GM19193 (cell line): ENCODE results near the gene NMNAT3.

ENCODE experiments used
- POLR2A ChIP-seq: IDR thresholded peaks from 4 replicates; pipeline ENCODE4 v1.6.1; 2011; ENCODE audit not compliant: insufficient read depth, insufficient read length; ENCODE audit errors: extremely low read depth

The NMNAT3 gene

GRCh38 chr3:139530717-139531116 lies 147.1 kb downstream of the NMNAT3 start:
- TF ChIP-seq POLR2A: no peak

GRCh38 chr3:139529662-139530061 lies 148.1 kb downstream of the NMNAT3 start:
- no peak for TF ChIP-seq POLR2A

DNA sequence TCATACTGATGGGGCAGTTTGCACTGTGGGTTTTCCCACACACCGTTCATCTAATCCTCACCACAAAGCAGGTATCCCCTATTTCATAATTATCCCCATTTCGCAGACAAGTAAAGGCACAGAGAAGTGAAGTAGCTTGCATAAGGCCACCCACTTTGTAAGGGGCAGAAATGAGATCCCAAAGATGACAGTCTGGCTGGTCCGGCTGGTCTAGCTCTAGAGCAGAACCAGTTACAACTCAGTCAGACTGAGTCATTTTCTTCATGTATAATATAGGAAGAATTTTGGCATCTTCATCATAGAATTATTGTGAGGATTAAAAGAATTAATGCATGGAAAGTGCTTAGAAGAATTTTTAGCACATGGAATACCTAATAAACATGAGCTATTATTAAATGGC lies 148.8 kb downstream of the NMNAT3 start:
- no peak for TF ChIP-seq POLR2A

DNA sequence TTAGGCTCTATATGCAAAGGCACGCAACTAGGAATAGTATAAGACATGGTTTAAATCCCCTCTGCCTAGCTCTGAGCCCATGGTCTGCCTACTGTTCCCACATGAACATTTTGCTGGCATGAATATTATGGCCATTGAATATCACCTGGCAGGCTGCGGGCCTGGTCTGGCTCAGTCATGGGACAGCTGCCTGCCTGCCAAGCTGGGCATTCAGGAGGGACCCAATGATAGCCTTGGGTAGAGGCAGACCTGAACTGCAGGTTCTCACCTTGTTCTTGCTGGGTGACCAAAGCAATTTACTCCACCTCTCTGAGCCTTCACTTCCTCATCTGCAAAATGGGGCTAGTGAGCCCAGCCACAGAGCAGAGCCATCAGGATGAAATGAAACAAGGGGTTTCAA lies 149.5 kb downstream of the NMNAT3 start:
- no peak for TF ChIP-seq POLR2A

DNA sequence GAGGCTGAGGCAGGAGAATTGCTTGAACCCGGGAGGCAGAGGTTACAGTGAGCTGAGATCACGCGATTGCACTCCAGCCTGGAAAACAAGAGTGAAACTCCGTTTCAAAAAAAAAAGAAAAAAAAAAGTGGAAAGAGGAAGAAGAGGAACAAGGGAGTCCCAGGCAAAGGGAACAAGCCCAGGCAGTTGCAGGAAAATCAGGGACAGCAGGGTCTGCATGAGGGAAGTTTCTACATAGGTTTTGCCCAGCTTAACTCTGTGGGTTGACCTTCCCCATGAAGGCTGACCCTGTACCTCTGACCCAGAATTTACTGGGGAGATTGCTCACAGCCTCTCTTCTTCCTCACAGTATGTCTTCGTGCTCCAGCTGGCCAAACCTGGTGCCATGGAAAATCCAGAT lies 150.5 kb downstream of the NMNAT3 start:
- TF ChIP-seq POLR2A: no peak

DNA sequence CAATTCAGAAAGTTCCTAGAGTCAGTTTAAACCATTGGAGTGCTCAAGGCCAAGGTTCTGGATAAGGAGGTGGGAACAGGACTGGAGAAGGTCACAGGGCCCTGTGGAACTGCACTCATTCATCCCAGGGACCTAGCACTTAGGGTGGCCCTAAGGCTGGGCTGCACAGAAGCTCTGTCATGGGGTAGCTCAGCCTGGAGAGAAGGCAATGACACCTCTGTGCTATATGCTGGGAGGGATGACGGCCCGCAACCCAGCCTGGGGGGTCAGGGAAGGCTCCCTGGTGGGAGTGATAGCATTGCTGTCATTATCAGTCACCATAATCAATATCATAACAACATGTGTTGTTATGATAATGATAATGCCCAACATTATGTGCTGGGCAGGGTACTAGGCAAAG lies 151.6 kb downstream of the NMNAT3 start:
- TF ChIP-seq POLR2A: no peak

DNA sequence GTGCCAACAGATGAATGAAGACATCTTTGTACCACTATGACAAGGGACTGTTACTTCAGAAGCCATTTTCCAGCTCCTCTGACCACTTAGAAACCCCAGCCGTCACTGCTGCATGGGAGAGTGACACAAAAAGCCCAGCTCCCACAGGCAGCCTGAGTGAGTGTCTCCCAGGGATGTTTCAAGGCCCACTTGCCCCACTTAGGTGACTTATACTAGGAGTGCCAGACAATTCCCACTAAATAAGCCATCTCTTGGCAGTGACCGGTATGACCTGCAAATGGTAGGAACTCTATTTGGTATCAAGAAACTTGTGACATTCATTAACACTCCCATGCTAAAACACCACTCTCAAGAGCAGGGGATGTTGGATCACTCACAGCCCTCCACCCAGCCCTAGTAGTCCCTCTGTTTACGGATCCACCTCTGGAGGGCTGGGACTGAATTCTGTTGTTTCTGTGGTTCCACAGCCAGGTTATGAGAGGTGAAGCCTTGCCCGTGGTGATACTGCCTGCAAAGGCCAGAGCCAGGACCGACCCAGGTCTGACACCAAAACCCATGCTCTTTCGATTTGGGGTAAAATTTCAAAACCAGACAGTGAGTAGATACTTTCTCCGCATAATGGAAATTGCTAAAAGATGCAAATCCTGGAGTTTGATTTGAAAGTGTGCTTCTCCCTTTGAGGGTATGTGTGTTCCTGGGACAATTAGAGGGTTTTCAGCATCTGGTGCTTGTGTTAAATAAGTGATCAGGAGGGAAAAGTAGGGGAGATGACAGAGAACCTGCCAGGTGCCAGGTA lies 152.7 kb downstream of the NMNAT3 start:
- TF ChIP-seq POLR2A: no peak

GRCh38 chr3:139523718-139524117 lies 154.1 kb downstream of the NMNAT3 start:
- TF ChIP-seq POLR2A: no peak

DNA sequence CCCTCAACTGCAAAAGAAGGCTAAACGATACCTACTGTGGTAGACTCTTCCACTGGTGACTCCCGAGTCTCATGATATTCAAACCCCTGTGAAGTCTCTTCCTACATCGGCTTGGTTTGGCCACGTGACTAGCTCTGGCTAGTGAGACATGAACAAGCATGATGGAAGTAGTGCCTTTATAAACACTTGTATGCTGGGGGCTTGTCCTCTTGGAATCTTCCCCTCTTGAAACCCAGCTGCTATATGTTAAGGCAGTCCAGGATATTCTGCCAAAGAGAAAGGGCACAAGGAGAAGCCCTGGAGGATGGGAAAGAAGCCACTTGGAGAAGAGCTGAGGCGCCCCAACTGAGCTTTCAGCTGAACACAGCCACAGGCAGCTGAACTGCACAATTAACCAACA lies 154.6 kb downstream of the NMNAT3 start:
- no peak for TF ChIP-seq POLR2A

GRCh38 chr3:139522421-139522820 lies 155.4 kb downstream of the NMNAT3 start:
- TF ChIP-seq POLR2A: no peak

DNA sequence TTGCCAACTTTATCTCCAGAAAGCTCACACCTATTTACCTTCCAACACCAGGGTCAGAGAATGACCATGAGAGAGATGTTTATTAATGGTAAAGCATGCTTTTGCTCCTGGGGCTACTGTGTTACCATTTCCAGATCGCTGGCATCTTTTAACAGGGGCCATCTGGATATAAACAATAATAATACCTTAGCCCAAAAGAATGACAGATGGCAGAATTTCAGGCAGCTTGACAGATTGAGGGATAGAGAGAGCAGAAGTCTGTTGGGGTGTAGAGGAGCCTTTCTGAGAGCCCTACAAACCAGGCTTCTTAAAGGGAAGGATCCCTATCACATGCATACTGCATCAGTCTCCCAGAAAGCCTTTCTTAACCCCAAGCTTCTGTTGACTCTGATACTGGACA lies 156.0 kb downstream of the NMNAT3 start:
- no peak for TF ChIP-seq POLR2A

- no peak for TF ChIP-seq POLR2A
These were observed 156.6 kb downstream of the NMNAT3 start for GRCh38 chr3:139521144-139521543.

- no peak for TF ChIP-seq POLR2A
These were observed 157.6 kb downstream of the NMNAT3 start for GRCh38 chr3:139519998-139520737.

DNA sequence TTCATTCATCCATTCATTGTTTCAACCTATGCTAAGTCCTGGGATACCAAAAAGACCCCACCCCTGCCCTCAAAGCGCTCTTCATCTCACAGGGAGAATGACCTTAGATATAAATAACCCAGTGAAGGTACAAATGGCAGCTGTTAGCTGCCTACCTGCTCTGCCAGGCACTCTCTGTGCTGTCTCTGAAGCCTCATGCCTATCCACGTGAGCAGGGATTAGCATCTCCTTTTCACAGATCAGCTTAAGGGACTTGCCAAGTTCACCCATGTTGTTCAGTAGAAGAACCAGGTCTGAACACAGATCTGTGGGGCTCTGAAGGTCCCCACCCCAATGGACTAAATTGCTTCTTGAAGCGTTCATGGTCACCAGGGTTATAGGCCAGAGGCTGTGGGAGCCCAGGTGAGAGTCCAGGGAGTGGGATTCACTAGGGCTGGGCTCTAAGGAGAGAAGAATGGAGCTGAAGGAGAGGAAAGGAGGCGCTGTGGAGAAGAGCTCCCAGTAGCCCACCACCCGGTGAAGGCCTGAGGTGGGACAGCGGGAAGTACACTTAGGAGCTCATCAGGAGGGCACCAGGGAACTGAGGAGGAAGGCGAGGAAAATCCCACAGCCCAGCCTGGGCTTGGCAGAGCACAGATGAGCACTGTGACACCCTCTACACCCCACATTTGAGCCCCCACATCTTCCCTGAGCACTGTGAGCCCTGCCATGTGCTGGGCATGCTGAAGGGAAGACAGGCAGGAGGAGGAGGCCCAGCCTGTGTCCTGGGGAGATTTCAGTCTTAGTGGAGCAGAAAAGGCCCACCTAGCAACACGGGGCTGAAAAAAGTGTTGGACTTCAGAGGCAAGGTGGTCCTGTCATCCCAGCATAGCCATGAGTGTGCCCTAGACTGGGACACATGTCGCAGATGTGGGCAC lies 158.6 kb downstream of the NMNAT3 start:
- no peak for TF ChIP-seq POLR2A

DNA sequence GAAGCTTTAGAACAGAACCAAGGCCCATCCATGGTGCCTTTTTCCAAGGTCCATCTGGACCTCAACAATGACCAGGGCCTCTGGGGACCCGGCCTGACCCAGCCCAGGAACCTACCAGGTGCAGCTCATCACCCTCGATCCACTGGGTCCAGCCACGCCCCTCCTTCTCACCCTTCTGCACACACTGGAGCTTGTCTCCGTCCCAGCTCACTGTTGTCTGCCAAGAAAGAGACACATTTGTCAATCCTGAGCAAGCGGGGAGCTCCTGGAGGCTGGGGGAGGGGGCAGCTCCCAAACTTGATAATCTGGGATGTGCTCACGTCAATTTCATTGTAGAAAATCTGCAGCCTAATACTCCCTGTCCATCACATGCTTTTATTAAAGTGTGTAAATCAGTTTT lies 159.5 kb downstream of the NMNAT3 start:
- no peak for TF ChIP-seq POLR2A
